GM23338 (cell line): Measurements from ENCODE around the gene MOB3B. TPM values are rescaled to one million over a fixed set of nuclear protein-coding genes. Genes with fewer than 3 reads are reported as not detected.

Experiments used
- ATAC-seq: fragments of 200-7000 bp; cut with Tn5 transposase; 3 replicates; pipeline ENCODE4 v1.9.1; 2020
- DNase-seq: peaks from one replicate; pipeline ENCODE4 v3.0.0-alpha.2; 2015; ENCODE audit warnings: low spot score
- H2AFZ ChIP-seq: fragments of 200-600 bp; sonication (generic); 2 replicates; pipeline ENCODE4 v1.8.0; 2016; ENCODE audit warnings: antibody characterized with exemption, mild to moderate bottlenecking, moderate library complexity
- H3F3A ChIP-seq: fragments of 200-600 bp; sonication (generic); replicated peaks from 2 replicates; pipeline ENCODE4 v1.8.0; 2017; ENCODE audit warnings: antibody characterized with exemption, mixed run types, low read depth
- H3K27ac ChIP-seq: fragments of 200-600 bp; sonication (generic); 2 replicates; pipeline ENCODE4 v1.6.1; 2016; ENCODE audit warnings: low read depth
- H3K27me3 ChIP-seq: fragments of 200-600 bp; sonication (generic); 2 replicates; pipeline ENCODE4 v1.8.0; 2016; ENCODE audit warnings: mild to moderate bottlenecking, mixed run types, moderate library complexity; ENCODE audit not compliant: insufficient read depth
- H3K36me3 ChIP-seq: fragments of 200-600 bp; sonication (generic); 2 replicates; pipeline ENCODE4 v1.8.0; 2016; ENCODE audit warnings: mild to moderate bottlenecking; ENCODE audit not compliant: insufficient read depth
- H3K4me1 ChIP-seq: fragments of 200-600 bp; sonication (generic); 2 replicates; pipeline ENCODE4 v1.8.0; 2016; ENCODE audit warnings: mild to moderate bottlenecking, moderate library complexity; ENCODE audit not compliant: insufficient read depth
- H3K4me2 ChIP-seq: fragments of 200-600 bp; sonication (generic); 2 replicates; pipeline ENCODE4 v1.7.1; 2017; ENCODE audit warnings: mixed run types
- H3K4me3 ChIP-seq: fragments of 200-600 bp; sonication (generic); 2 replicates; pipeline ENCODE4 v1.6.1; 2016; ENCODE audit warnings: mixed run types
- H3K79me2 ChIP-seq: fragments of 200-600 bp; sonication (generic); replicated peaks from 2 replicates; pipeline ENCODE4 v1.8.0; 2017; ENCODE audit warnings: mild to moderate bottlenecking; ENCODE audit not compliant: insufficient read depth
- H3K9me2 ChIP-seq: fragments of 200-600 bp; sonication (generic); 2 replicates; pipeline ENCODE4 v1.8.0; 2017; ENCODE audit not compliant: insufficient read depth
- H4K20me1 ChIP-seq: fragments of 200-600 bp; sonication (generic); replicated peaks from 2 replicates; pipeline ENCODE4 v1.8.0; 2017; ENCODE audit warnings: mild to moderate bottlenecking; ENCODE audit not compliant: insufficient read depth
- H3K27ac Mint-ChIP-seq: 2 replicates; pipeline ENCODE4 v1.8.0; 2020; ENCODE audit warnings: inconsistent platforms, mild to moderate bottlenecking, moderate library complexity, mixed read lengths
- H3K27me3 Mint-ChIP-seq: 3 replicates; pipeline ENCODE4 v1.8.0; 2022; ENCODE audit warnings: low read depth, mild to moderate bottlenecking, moderate library complexity, mixed read lengths, inconsistent platforms; ENCODE audit not compliant: insufficient read depth, poor library complexity
- H3K36me3 Mint-ChIP-seq: 3 replicates; pipeline ENCODE4 v1.8.0; 2021; ENCODE audit warnings: low read depth, mild to moderate bottlenecking, inconsistent platforms, moderate library complexity, mixed read lengths
- H3K4me1 Mint-ChIP-seq: 3 replicates; pipeline ENCODE4 v1.8.0; 2020; ENCODE audit warnings: mild to moderate bottlenecking, inconsistent platforms, mixed read lengths
- H3K4me3 Mint-ChIP-seq: 3 replicates; pipeline ENCODE4 v1.8.0; 2021; ENCODE audit warnings: moderate library complexity, mild to moderate bottlenecking, inconsistent platforms, mixed read lengths
- H3K9me3 Mint-ChIP-seq: 3 replicates; pipeline ENCODE4 v1.8.0; 2020; ENCODE audit warnings: moderate library complexity, mild to moderate bottlenecking, inconsistent platforms, mixed read lengths
- REST ChIP-seq: IDR thresholded peaks from one replicate; pipeline ENCODE4 v1.6.1; 2018; ENCODE audit warnings: antibody characterized with exemption; ENCODE audit not compliant: unreplicated experiment
- STAT1 ChIP-seq: IDR thresholded peaks from one replicate; pipeline ENCODE4 v1.6.1; 2016; ENCODE audit warnings: antibody characterized with exemption; ENCODE audit not compliant: unreplicated experiment
- ZNF462 ChIP-seq: fragments of 250-450 bp; sonication (Bioruptor Pico); IDR thresholded peaks from 2 replicates; pipeline ENCODE4 v1.5.0; 2020; ENCODE audit warnings: mild to moderate bottlenecking, moderate library complexity
- polyA plus RNA-seq: library from polyadenylated mRNA; unstranded; fragments of >200 nt; fragmentation: Nextera tagmentation; extraction: Ambion mirVana; gene quantifications from 2 replicates; pipeline ENCODE4 v1.2.1, GENCODE V29; 2016
- total RNA-seq: library from RNA; depleted of rRNA; stranded (reverse); fragments of >200 nt; shearing (Covaris generic); gene quantifications from 2 replicates; pipeline ENCODE4 v1.2.3, GENCODE V29; 2014

MOB3B gene
- total and polyA plus RNA-seq, 2 experiments from 2014 or later = 7.6 to 12.1 TPM

GRCh38 chr9:27329291-27329690, 200.3 kb downstream of the MOB3B start (continued):
- TF ChIP-seq ZNF462 (CRISPR knock-in tag) (no peak), STAT1 (no peak)

- Mint-ChIP-seq H3K27me3 (peaks cover 6% of the 10 kb centered on the region), H3K4me3 (no peak overlapping the region), H3K36me3 (peaks cover 45% of the 10 kb centered on the region), H3K27ac (no peak overlapping the region), H3K9me3 (peaks cover 20% of the 10 kb centered on the region), H3K4me1 (peaks cover 24% of the 10 kb centered on the region)
- Histone ChIP-seq H3K79me2 (no peaks in the 10 kb centered on the region), H2AFZ (no peak overlapping the region), H3K4me3 (no peak overlapping the region), H3K27me3 (no peaks in the 10 kb centered on the region), H3K36me3 (no peaks in the 10 kb centered on the region; the same call in 1 of the 2 replicates), H3K27ac (no peak overlapping the region), H3K9me2 (no peaks in the 10 kb centered on the region), H3F3A (no peaks in the 10 kb centered on the region), H3K4me1 (peaks cover 1% of the 10 kb centered on the region; the same call in 1 of the 2 replicates), H4K20me1 (peaks cover 5% of the 10 kb centered on the region; the same call in 1 of the 2 replicates), H3K4me2 (no peak overlapping the region)
- TF ChIP-seq REST = no peak
- ATAC-seq (no peak), DNase-seq (no peak)
Observed at GRCh38 chr9:27328483-27328882, 201.1 kb downstream of the MOB3B start.
